ENCODE measurements around the gene FBXO48.

Gene FBXO48

DNA sequence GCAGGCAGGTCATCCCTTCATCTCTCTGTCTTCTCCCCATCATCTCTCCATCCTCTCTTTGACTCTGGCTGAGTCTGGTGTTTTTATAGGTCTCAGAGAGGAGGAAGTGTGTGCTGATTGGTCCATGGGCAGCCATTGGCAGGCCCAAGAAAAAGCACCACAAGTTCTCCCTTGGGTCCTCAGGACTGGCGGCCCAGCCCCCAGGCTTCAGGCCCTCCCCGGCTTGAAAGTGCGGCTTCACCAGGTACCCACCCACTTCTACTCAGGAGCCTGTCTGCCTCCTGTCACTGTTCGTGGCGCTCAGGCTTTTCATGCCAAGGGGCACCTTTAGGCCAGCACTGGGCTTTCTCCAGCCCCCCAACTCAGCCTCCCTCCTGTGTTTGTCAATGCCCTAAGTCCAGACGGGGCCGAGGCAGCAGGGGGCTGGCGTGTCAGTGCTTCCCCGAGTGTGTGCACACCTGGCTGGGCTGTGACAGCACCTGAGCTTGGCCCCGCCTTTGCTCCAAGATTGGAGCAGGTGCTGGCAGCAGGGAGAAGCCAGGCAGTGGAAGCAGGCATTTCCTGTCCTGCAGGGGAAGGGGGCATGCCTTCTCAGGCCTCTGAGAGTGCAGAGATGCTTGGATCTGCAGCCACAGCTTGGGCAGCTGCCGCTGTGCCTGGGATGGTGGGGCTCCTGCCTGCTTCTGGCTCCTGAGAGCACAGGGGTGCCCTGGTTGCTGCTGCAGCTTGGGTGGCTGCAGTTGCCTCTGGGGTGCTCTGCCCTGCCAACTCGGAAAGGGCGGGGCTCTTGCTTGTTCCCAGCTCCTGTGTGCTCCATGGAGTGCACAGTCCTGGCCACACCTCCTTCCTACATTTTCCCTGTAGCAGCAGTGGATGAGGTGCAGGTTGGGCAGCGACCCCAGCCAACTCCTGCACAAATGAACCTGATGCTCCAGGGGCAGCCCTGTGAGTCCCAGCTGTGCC, 34.1 kb downstream of the FBXO48 start:
- no peak for DNase-seq

DNA sequence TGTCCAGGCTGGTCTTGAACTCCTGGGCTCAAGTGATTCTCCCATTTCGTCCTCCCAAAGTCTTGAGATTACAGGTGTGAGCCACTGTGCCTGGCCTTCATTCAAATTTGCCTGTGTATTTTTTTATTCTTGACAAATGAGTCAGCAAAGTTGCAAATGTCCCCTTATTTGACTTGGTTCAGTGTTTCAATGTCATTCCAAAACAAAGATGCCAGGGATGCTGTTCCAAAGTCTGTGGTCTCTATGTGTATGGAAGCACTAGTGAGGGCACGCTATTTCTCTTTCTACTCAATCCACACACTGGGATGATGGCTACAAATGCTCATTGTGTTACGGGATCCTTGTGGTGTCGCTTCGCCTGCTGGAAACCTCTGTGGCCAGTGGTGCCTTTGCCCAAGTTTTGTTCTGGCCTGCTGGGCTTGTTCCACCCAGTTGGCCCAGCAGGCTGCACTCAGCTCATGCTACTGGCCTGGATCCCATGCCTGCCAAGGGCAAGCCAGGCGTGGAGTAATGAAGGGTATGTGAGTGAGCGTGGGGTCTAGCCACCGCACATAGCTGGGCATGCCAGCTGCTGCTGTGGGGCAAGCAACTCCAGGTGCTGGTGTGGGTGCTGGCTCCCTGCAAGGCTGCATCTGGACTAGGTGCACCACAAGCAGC, 35.6 kb downstream of the FBXO48 start:
- no peak for DNase-seq

DNA sequence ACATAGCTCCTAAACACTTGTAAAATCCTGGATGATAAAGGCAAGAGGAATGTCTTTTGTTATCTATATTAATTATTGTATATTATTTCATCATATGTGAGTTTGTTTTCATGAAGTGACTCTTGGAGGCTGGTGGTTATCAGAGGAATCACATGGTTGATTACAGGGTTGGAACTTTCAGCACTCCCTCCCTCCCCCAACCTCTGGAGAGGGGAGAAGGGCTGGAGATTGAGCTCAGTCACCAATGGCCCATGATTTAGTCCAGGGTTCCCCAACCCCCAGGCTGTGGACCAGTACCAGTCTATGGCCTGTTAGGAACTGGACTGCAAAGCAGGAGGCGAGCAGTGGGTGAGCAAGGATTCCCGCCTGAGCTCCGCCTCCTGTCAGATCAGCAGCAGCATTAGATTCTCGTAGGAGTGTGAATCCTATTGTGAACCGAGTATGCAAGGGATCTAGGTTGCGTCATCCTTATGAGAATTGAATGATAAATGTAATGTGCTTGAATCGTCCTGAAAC, 37.7 kb downstream of the FBXO48 start:
- no peak for DNase-seq

DNA sequence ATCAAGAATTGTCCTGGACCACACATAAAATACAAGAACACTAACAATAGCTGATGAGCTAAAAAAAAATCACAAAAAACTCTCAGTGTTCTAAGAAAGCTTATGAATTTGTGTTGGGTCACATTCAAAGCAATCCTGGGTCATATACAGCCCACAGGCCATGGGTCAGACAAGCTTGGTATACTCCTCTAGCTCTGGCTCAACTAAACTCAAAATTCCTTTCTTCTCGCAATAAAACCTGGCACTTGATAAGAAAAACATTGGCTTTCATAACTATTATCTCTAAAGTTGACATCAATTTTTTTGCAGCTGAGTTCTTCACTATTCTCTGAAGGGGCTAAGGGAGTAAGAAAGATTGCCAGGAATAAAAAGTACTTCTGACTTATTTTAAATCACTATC, 38.3 kb downstream of the FBXO48 start:
- no peak for DNase-seq

DNA sequence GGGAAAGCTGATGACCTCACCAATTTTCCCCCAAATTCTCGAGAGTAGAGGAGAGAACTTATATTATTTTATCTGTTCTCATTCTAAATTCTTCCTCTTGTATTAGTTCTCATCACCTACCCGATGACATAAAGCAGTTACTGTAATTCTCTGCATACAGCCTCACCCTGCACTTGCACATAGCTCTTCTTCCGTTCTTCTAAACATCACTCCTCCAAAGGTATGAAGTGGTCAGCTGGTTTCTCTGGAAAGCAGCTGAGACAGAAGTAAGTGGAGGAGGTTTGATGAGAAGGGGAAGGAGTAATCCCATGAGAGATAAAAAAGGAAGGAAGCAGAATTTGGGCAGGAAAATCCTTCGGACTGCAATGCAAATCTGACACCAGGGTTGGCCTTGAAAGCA, 39.0 kb downstream of the FBXO48 start:
- no peak for DNase-seq

DNA sequence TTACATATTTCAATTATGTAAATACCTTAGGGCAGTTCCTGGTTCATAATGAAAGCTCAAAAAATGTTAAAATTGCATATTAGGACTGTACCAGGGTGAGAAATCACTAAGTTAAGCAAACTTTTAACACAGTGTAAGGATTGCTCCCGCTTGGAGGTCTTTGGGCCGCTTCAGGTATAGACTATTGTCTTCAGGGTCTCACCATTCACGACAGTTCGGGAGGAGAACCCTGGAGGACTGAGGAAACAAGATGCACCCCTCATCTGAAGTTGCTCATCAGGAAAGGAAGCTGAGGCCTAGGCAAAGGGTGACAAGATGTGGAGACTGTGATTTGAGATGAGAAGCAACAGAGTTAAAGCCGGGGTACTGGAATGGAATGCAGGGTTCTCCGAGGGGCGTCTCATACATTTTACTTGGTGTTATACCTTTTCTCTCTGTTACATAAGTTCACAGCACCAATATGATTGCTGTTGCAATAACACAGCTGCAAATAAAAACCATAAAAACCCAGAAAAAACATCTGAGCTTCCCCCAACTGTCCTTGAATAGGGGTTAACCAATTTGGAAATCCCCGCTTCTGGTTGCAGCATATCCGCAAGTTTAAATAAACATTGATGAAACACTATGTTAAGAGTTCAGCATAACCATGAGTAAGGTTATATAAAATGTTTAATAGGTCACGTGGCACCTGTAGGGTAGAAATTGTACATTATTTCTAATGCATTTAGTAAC, 40.1 kb downstream of the FBXO48 start:
- no peak for DNase-seq

DNA sequence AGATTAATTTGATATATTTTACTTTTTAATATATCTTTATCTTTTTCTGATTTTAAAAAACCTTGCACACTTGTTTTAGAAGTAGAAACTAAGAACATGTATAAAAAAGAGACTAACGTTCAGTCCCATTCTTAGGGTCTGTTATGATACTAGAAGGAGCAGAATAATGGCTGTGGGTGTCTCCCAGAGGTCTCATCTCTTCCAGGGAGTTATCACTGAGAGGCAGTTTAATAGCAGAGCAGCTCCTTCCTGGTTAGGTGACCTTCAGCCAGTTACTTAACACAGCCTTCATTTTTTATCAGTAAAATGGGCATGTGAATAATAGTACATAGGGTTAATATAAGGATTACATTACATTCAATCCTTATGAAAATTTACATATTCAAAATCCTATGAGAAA, 40.6 kb downstream of the FBXO48 start:
- no peak for DNase-seq

DNA sequence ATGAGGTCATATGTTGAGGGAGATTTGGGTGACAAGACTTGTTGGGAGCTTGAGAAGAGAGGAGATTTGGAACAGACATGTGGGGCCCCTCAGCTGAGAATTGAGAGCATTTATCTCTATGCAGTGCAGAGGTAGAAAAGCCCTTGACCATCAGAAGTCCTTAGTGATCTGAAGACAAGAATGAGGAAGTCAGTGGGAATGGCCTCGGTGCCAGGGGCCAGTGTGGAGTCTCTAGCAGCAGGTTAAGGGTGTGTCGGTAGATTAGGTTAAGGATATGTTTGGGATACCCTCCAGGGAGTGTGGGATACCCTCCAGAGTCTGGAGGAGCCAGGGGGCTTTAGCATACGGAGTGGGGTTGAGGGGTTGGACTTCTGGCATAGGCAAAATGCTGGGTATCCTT, 41.6 kb downstream of the FBXO48 start:
- DNase-seq: no peak

DNA sequence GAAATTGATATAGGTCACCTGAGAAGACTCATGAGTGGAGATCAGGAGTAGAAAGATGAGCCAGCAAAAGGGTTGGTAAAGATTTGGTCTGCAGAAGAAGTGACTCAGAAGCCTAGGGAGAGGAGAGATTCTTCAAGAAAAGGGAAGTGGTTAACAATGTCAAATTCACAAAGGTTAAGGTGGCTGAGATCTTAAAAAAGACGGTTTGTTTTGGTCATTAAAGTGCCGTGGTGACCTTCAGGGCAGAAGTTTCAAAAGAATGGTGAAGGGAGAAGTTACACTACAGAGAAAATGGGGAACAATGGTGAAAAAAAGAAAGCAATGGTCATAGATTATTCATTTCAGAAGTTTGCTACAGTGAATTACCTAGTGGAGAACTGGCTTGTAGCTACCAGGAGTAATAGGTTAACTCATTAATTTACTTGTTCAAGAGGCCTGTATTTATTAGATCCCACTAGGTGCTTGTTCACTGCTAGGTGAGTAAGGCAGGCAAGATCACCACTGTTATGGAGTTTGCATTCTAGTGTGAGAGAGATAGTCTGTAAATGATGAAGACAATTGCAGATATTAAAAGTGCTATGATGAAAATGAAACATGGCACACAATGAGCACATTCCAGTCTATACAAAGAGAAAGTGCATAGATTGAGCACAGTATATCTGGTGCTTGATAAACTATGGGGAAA, 43.0 kb downstream of the FBXO48 start:
- DNase-seq: no peak

DNA sequence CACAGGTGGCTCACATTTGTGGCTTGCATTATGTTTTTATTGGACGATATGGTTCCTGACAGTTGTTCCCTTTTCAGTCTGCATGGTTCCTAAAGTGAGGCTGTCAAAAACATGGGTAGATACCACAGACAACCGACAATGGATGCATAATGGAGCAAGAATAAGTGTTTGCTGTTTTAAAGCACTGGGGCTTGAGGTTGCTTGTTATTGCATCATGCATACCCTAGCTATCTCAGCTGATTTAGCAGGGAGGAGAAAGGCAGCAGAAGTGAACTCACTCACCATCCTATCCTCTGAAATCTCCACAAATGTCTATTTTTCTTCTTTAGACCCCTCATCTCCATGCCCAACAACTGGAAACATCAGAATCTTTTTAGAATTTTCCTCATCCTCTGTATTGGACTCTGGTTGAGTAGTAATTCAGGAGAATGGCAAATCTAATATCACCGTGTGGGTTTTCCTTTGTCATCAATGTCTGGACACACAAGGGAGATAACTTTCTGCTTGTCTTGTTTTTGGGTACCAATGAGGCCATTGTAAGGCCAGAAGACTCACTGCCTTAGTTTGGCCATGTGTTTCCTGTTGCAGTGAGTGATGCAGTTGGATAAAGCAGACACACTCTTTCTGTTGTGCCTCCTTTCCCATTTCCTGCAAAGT, 46.7 kb downstream of the FBXO48 start:
- no peak for DNase-seq

DNA sequence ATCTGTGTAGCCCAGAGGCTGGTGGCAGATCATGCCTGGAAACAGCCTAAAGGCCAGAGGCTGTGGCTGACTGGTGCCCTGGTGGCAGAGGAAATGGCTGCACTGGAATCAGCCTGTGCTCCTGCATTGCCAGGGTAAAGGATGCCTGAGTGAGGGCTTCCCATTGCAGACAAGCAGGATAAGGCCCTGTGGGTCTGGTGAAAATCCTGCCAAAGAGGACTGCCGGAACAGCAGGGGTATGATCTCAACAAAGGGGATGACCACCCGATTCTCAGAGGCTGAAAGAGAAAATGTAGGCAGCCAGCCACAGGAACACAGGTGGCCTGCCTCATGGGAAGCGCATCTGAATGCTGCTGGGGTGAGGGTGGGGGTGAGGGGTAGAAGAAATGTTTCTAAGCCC, 48.2 kb downstream of the FBXO48 start:
- no peak for DNase-seq

DNA sequence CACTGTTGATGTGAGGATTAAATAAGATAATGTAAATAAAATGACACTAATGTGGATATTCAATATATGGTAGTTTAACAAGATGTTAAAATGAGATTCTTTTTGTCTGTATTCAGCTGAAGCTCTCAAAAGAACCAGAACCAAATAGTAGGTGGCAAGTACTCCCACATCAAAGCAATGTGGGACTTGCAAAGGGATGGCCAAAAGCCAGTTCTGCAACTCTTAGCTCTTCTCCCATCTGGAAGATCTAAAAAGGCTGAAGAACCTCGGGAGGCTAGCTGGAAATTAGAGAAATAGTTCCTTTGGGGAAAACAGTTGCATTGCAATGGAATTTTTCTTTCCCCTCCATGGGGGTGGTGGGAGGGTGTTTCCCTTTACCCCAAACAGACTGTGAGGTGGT, 48.7 kb downstream of the FBXO48 start:
- DNase-seq: no peak

DNA sequence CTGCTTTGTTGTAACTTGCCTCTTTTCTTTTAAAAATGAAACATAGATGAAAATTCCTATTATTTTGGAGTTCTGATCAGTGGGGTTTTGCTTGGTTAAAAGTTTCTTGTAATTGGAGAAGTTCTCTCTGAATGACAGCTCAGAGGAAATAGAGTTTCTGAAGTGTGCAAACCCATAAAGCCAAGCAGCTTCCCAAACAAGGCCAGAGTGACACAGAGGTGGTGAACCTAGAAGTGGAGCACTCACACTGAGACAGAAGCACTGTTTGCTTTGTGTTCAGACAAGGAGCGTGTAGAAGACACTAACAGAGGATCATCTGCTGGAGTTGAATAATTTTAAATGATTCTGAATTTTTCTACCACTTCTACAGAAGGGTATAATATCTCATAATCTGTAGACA, 49.2 kb downstream of the FBXO48 start:
- DNase-seq: no peak

DNA sequence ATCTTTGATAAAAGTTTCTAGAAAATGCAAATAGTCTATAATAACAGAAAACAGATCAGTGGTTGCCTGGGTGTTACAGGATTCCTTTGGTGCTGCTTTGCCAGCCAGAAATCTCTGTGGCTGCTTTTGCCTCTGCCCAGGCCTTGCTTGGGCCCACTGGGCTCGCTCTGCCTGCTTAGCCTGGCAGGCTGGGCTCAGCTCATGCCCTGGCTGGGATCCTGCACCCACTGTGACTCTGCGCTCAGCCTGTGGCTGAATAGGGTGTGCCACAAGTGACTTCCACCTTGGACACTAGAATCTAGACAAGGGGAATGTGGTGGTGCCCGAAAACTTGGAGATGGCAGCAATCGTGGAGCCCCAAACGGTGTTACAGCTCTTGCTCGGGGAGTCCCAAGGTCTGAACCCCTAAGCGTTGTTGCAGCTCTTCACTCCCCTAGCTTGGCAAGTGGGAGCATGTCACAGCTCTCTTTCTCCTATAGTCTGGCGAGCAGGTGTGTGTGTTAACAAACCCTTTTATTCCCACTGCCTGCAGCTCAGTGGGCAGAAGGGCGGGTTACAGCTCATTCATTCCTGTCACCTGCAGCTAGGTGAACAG, 50.9 kb downstream of the FBXO48 start:
- no peak for DNase-seq

DNA sequence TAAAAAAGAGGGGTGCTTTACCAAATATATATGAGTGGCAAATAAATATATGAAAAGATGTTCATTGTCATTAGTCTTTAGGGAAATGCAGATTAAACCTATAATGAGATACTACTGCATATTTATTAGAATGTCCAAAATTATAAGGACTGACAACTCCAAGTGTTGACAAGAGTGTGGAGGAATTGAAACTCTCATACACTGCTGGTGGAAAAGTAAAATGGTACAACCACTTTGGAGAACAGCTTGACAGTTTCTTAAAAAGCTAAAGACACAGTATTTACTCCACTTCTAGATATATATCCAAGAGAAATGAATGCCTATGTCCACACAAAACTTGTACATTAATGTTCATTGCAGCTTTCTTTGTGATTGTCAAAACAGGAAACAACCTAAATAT, 51.6 kb downstream of the FBXO48 start:
- DNase-seq: no peak

DNA sequence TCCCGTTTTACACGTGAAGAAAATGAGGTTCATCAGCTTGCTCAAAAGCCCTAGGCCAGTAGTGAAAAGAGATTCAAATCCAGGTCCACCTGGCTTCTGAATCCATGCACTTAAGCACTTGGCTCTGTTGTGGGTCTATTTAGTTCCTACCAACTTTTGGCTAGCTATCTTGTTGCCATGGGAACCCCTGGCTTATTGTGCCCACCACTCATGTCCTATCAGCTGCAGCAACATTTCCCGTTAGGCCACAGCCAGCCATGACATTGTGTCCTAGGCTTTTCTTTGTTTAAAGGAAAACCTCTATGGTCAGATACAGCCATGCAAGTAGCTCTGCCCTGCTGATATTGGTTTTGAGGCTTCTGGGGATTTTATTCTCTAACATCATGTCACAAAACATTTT, 52.2 kb downstream of the FBXO48 start:
- DNase-seq: no peak

DNA sequence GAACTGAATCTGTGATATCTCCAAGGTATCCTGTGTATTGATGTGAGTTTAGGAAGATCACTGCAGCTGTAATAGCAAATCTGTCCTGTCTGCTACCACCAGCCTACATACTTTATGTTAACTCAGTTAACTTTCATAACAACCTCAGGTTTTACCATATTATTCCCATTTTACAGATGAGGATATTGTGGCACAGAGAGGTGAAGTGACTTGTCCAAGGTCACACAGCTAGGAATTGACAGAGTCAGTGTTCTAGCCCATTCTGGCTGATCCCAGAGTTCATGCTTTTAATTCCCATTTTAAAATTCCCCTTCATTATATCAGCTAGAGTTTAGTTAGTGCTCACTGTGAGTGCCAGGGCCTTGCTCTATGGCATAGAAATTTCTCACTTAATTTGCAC, 52.6 kb downstream of the FBXO48 start:
- DNase-seq: no peak

DNA sequence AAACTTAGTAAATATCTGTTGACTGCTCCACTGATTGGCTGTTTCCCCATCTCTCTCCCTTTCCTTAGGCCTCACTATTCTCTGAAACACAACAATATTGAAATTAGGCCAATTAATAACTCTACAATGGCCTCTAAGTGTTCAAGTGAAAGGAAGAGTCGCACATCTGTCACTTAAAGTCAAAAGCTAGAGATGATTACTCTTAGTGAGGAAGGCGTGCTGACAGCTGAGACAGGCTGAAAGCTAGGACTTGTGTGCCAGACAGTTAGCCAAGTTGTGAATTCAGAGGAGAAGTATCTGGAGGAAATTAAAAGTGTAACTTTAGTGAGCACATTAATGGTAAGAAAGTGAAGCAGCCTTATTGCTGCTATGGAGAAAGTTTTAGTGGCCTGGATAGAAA, 53.6 kb downstream of the FBXO48 start:
- DNase-seq: no peak

DNA sequence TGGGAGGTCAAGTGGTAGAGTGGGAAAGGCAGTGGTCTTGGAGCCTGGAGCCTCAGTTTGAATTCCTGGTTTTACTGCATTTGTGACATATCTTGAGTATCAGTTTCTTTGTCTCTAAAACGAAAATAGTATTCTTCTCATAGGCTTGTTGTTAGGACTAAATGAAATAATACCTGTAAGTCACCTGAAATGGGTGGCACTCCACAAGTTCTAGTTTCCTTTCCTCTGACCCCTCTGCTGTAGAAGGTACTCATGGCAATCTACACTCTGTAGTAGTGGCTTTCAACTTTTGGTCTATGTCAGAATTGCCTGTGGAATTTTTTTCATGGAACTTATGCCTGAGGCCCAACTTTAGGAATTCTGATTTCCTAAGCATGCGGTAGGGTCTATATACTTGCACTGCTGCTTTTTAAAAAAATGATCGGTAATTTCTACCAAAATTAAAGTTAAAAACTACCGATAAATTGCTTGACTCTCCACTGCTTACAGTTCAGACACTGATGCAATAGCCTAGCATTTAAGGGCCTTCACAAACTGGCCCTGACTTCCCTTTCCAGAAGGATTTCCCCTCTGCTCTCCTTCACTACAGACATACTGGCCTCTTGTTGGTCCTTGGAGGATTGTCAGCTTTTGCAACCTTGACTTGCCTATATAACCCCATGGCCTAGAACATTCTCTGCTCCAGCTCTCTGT, 54.8 kb downstream of the FBXO48 start:
- no peak for DNase-seq

DNA sequence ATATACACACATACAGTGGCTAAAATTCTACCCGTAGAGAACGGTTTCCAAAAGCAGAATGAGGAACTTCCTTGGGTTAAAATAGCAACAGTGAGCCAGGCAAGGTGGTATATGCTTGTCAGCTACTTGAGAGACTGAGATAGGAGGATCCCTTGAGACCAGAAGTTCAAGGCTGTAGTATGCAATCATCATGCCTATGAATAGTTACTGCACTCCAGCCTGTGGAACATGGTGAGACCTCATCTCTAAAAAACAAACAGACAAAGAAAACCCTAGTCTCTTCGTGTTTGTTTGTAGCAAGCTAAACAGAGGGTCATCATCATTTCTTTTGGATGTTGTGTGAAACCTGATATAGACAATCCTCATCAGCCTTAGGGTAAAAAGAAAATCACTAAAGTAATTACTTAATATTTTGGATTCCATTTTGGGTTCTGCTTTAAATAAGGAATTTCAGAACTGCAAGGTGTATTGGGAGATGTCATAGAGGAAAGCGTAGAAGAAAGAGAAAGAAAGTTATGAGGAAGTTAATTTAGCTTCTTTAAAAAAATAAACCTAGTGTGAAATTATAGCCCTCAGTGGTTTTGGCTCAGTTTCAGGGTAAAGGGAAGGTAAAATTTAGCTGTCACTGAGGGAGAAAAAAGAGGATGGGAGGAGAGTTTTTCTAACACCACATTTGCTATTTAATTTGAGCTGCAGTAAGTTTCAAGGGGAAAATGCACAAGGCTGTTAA, 55.5 kb downstream of the FBXO48 start:
- no peak for DNase-seq
